Nephron (organoid): ENCODE measurements around the gene LIMCH1.
"Not testable (repeated sequence)": the region's sequence is repeated elsewhere in the genome, so short reads cannot be mapped to it uniquely, and the experiment has no call there.

Experiments
- H3K27ac Mint-ChIP-seq, 3 experiments: 2 replicates each; pipeline ENCODE4 v1.8.0; 2020; ENCODE audit warnings: mixed read lengths in 3 of 3, mild to moderate bottlenecking in 2 of 3, moderate library complexity in 1 of 3
- H3K27me3 Mint-ChIP-seq: 2 replicates; pipeline ENCODE4 v1.8.0; 2021; ENCODE audit warnings: low read depth, mild to moderate bottlenecking, moderate library complexity, mixed read lengths
- H3K36me3 Mint-ChIP-seq: 2 replicates; pipeline ENCODE4 v1.8.0; 2020; ENCODE audit warnings: low read depth, mixed read lengths
- H3K4me1 Mint-ChIP-seq: 2 replicates; pipeline ENCODE4 v1.8.0; 2020; ENCODE audit warnings: mixed read lengths
- H3K4me3 Mint-ChIP-seq, 3 experiments: 2 replicates each; pipeline ENCODE4 v1.8.0; 2020; ENCODE audit warnings: mild to moderate bottlenecking in 3 of 3, mixed read lengths in 3 of 3, moderate library complexity in 2 of 3
- H3K9me3 Mint-ChIP-seq: 2 replicates; pipeline ENCODE4 v1.8.0; 2020; ENCODE audit warnings: mixed read lengths
- CTCF ChIP-seq, 3 experiments: fragments of 200-600 bp; sonication (generic); IDR thresholded peaks; one replicate each; pipeline ENCODE4 v1.5.0; 2021; ENCODE audit warnings: antibody characterized with exemption in 3 of 3; ENCODE audit not compliant: unreplicated experiment in 3 of 3

LIMCH1 gene

GRCh38 chr4:41696131-41696530 lies 158.2 kb downstream of the LIMCH1 start:
- Mint-ChIP-seq H3K4me3 (no peak overlapping the region), H3K27ac (no peak overlapping the region), H3K36me3 (peaks cover 25% of the 10 kb centered on the region), H3K4me1 (no peaks in the 10 kb centered on the region), H3K27me3 (no peaks in the 10 kb centered on the region), H3K9me3 (no peaks in the 10 kb centered on the region)
- no peak for TF ChIP-seq CTCF (IDR thresholded peaks at IDR 0.05; ENCODE audit: unreplicated experiment in 3 of 3)

DNA sequence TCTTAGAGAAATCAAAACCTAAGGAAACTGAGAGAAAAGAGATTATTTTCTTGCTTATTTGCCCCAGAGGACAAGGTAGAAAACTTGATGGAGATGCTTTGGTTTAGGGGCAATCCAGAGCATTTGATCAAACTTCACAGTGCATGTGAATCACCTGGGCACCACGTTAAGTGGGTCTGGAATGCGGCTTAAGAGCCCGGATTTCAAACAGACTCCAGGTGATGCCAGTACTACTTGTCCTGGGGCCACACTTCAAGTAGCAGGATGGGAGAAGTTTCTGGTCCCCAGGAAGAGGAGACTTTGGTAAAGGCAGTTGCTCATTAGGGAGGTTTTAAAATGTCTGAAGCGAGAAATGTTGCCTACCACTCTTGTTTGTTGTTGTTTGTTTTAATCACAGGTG lies 158.8 kb downstream of the LIMCH1 start:
- Mint-ChIP-seq H3K4me3 (no peak overlapping the region), H3K36me3 (peaks cover 25% of the 10 kb centered on the region), H3K27me3 (peaks cover 3% of the 10 kb centered on the region), H3K4me1 (no peaks in the 10 kb centered on the region), H3K9me3 (no peaks in the 10 kb centered on the region), H3K27ac (no peak overlapping the region)
- TF ChIP-seq CTCF (IDR thresholded peaks at IDR 0.05; ENCODE audit: unreplicated experiment in 3 of 3): no peak

DNA sequence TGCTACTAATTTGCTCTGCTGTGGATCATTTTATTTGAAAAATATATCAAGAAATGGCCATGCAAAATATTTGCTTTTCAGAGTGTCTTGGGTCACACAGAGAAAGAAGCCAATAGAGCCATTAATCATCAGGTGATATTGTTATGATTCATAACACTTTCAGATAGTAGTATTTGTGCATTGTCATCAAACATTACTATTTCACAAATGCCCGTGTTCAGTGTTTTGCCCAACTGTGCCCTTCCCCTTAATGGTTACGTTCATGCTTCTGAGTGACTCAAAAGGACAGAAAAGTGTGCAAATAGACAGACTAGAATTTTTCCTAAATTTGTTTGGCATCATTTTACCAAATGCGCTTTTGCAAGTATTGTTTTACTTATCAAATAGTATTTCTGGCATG lies 164.0 kb downstream of the LIMCH1 start:
- Mint-ChIP-seq H3K27ac (no peak overlapping the region), H3K9me3 (no peaks in the 10 kb centered on the region), H3K36me3 (peaks cover 10% of the 10 kb centered on the region), H3K27me3 (peaks cover 38% of the 10 kb centered on the region), H3K4me1 (no peaks in the 10 kb centered on the region), H3K4me3 (no peak overlapping the region)
- TF ChIP-seq CTCF (IDR thresholded peaks at IDR 0.05; ENCODE audit: unreplicated experiment in 3 of 3): no peak

GRCh38 chr4:41702770-41703169 lies 164.8 kb downstream of the LIMCH1 start:
- Mint-ChIP-seq H3K9me3 (no peaks in the 10 kb centered on the region), H3K27ac (no peak overlapping the region), H3K4me3 (no peak overlapping the region), H3K36me3 (peaks cover 8% of the 10 kb centered on the region), H3K4me1 (no peaks in the 10 kb centered on the region), H3K27me3 (peaks cover 42% of the 10 kb centered on the region)
- no peak for TF ChIP-seq CTCF (IDR thresholded peaks at IDR 0.05; ENCODE audit: unreplicated experiment in 3 of 3)

DNA sequence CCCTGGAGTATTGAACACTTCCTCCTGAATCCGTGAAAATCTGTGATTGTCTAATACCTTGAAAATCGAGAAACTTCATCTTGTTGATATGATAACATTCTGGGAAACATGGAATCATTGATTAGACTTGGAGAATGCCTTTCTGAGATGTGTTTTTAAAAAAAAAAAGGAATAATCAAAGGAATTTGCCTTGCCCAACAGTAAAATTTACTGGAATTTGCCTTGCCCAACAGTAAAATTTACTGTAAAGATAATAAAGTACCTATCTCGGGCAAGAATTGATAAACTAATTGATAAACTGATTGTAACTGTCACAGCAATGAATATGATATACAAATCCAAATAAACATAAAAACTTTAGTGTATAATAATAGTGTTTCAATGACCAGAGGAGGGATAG lies 165.8 kb downstream of the LIMCH1 start:
- no peak for TF ChIP-seq CTCF (IDR thresholded peaks at IDR 0.05; ENCODE audit: unreplicated experiment in 3 of 3)
- Mint-ChIP-seq H3K4me3 (no peak overlapping the region), H3K4me1 (peaks cover 4% of the 10 kb centered on the region), H3K9me3 (no peaks in the 10 kb centered on the region), H3K27ac (no peak overlapping the region), H3K27me3 (peaks cover 48% of the 10 kb centered on the region), H3K36me3 (no peaks in the 10 kb centered on the region)

DNA sequence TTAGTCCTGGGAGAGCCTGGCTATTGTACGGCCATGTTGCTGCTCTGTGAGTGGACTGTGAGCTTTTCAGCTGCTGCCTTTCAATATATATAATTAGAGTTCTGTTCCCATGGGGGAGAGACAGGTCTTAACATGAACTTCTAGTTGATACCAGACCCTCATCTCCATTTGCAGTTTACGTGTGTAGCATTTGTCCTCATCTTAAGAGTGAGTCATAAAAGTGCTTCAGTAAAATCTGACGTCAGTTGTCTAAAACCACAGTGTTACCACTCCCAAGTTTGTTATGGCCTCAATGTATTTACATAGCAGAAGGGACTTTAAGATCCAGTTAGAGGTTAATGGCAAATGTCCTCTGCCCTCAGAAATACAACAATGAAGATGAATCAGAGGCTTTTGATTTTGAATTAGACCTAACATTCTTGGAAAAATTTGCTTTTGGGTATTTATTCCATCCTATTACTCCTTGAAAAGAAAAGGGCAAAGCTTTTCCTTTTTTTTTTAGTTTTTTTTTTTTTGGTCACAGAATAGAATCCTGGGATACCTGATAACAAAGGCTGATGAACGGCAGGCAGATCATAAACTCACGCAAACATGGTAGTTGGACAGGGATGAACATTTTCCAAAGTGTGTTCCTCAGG lies 172.0 kb downstream of the LIMCH1 start:
- Mint-ChIP-seq H3K9me3 (no peaks in the 10 kb centered on the region), H3K4me3 (no peak overlapping the region), H3K4me1 (peaks cover 4% of the 10 kb centered on the region), H3K36me3 (no peaks in the 10 kb centered on the region), H3K27me3 (peaks cover 41% of the 10 kb centered on the region), H3K27ac (no peak overlapping the region)
- no peak for TF ChIP-seq CTCF (IDR thresholded peaks at IDR 0.05; ENCODE audit: unreplicated experiment in 3 of 3)

DNA sequence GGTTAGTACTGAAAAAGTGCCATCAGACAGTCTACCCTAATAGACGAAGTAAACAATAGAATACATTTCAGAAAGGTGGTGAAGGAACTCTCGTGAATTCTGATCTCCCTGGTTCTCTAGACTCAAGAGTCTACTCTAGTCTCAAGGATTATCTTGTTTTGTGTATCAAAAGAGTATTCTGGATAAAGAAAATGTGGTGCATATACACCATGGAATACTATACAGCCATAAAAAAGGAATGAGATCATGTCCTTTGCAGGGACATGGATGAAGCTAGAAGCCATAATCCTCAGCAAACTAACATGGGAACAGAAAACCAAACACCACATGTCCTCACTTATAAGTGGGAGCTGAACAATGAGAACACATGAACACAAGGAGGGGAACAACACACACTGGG lies 173.7 kb downstream of the LIMCH1 start:
- H3K27ac Mint-ChIP-seq, H3K4me1 Mint-ChIP-seq, H3K4me3 Mint-ChIP-seq, H3K9me3 Mint-ChIP-seq, H3K36me3 Mint-ChIP-seq: not testable (repeated sequence)
- H3K27me3 Mint-ChIP-seq: peaks cover 35% of the 10 kb centered on the region
